ENCODE results near the gene TMEM240.

The TMEM240 gene

GRCh38 chr1:1552263-1552639, 11.8 kb upstream of the TMEM240 start:
- ChIA-PET POLR2A (no interaction called here), CTCF (no interaction called here)
- TF ChIP-seq CTCF (IDR thresholded peaks at IDR 0.05; ENCODE audit: control extremely low read depth, extremely low read depth, low read depth, missing control alignments) = no peak
- no peak for DNase-seq (ENCODE audit: extremely low spot score)

- ChIA-PET POLR2A (no interaction called here), CTCF (interaction anchor here (0.7 kb wide), 1 partner anchor 46 kb away, joined by 3 read pairs; no protein-coding TSS in a partner anchor)
- DNase-seq (ENCODE audit: extremely low spot score) = no peak
- TF ChIP-seq CTCF (IDR thresholded peaks at IDR 0.05; ENCODE audit: control extremely low read depth, extremely low read depth, low read depth, missing control alignments) = no peak
Observed at GRCh38 chr1:1551524-1552262, 11.3 kb upstream of the TMEM240 start.

- POLR2A ChIA-PET = no interaction called here
Observed at GRCh38 chr1:1550591-1551432, 10.4 kb upstream of the TMEM240 start.

GRCh38 chr1:1550087-1550486, 9.7 kb upstream of the TMEM240 start:
- DNase-seq (ENCODE audit: extremely low spot score) = no peak
- ChIA-PET POLR2A (no interaction called here), CTCF (no interaction called here)
- no peak for TF ChIP-seq CTCF (IDR thresholded peaks at IDR 0.05; ENCODE audit: control extremely low read depth, extremely low read depth, low read depth, missing control alignments)

More at GRCh38 chr1:1550591-1551432, 10.4 kb upstream of the TMEM240 start:
- DNase-seq (ENCODE audit: extremely low spot score) = no peak
- CTCF ChIA-PET = interaction anchor here (0.7 kb wide), 1 partner anchor 45 kb away, joined by 3 read pairs; no protein-coding TSS in a partner anchor
- TF ChIP-seq CTCF (IDR thresholded peaks at IDR 0.05; ENCODE audit: control extremely low read depth, extremely low read depth, low read depth, missing control alignments) = no peak

GRCh38 chr1:1548591-1548990, 8.2 kb upstream of the TMEM240 start:
- CTCF ChIA-PET = no interaction called here
- no peak for DNase-seq (ENCODE audit: extremely low spot score)
- POLR2A ChIA-PET = interaction anchor here (0.7 kb wide), 1 partner anchor 52 kb away, joined by 5 read pairs; no protein-coding TSS in a partner anchor
- no peak for TF ChIP-seq CTCF (IDR thresholded peaks at IDR 0.05; ENCODE audit: control extremely low read depth, extremely low read depth, low read depth, missing control alignments)

GRCh38 chr1:1547476-1547875, 7.1 kb upstream of the TMEM240 start:
- ChIA-PET CTCF (interaction anchor here (2.5 to 3.9 kb wide), 2 partner anchors 8 to 12 kb away, joined by 13 to 15 read pairs; no protein-coding TSS in a partner anchor), POLR2A (no interaction called here)
- TF ChIP-seq CTCF (IDR thresholded peaks at IDR 0.05; ENCODE audit: control extremely low read depth, extremely low read depth, low read depth, missing control alignments) = no peak
- no peak for DNase-seq (ENCODE audit: extremely low spot score)
